ENCODE results near the gene EIF4A2. TPM values are rescaled to one million over a fixed set of nuclear protein-coding genes. Genes with fewer than 3 reads are reported as not detected.
"Not testable (repeated sequence)": the region's sequence is repeated elsewhere in the genome, so short reads cannot be mapped to it uniquely, and the experiment has no call there.

EIF4A2 gene
- total and polyA plus RNA-seq, 11 donors = 255 to 496 (median 358) TPM

DNA sequence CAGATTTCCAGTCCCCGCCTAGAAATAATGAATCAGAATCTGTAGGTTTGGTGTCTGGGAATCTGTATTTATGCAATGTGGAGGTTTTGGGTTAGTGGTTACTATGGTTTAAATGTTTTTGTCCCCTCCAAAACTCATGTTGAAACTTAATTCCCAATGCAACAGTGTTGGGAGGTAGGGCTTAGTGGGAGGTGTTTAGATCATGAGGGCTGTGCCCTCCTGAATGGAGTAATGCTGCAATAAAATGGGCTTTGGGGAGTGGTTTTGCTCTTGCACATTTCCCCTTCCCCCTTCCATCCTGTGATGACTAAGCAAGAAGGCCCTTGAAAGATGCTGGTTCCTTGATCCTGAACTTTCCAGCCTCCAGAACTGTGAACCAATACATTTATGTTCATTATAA is 32.1 kb downstream of the EIF4A2 start:
- no peak for ATAC-seq
- Histone ChIP-seq H3K4me1 (no peaks in the 10 kb centered on the region), H3K27me3 (peaks cover 0 to 4% (median 0%) of the 10 kb centered on the region in 9 donors), H3K27ac (no peak overlapping the region), H3K9me3 (no peaks in the 10 kb centered on the region), H3K4me3 (no peak overlapping the region), H3K36me3 (no peaks in the 10 kb centered on the region)
- TF ChIP-seq POLR2A (IDR thresholded peaks at IDR 0.05) = no peak
- TF ChIP-seq, protein P1, sequence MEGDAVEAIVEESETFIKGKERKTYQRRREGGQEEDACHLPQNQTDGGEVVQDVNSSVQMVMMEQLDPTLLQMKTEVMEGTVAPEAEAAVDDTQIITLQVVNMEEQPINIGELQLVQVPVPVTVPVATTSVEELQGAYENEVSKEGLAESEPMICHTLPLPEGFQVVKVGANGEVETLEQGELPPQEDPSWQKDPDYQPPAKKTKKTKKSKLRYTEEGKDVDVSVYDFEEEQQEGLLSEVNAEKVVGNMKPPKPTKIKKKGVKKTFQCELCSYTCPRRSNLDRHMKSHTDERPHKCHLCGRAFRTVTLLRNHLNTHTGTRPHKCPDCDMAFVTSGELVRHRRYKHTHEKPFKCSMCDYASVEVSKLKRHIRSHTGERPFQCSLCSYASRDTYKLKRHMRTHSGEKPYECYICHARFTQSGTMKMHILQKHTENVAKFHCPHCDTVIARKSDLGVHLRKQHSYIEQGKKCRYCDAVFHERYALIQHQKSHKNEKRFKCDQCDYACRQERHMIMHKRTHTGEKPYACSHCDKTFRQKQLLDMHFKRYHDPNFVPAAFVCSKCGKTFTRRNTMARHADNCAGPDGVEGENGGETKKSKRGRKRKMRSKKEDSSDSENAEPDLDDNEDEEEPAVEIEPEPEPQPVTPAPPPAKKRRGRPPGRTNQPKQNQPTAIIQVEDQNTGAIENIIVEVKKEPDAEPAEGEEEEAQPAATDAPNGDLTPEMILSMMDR (IDR thresholded peaks at IDR 0.05) = no peak
- DNase-seq = no peak
- 89 to 100% (median 91%) methylated on average over 1 of the region's 1 CpG for WGBS, 4 donors
- intact Hi-C loops (cut with DNase I) = loop anchor here in 3 of 10 donors (5.0 kb wide), 2 partner anchors 188 to 198 kb away; no protein-coding TSS in a partner anchor

DNA sequence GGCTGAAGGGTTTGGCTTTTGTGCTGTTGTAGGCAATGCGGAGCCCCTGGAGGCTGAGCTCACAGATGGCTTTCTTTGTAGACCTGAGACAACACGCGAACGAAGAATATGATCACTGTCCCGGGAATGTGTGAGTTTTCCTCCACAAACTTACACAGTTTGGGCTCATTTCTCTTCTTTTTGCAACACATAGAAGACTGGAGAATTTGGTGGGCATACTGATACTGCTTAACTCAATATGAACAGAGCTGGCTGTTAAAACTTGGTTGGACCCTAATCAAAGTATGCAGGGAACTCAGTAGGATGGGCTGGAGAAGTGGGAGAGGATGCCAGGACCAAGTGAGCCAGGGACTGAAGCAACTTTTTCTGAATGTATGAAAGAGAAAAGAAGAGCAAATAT is 35.1 kb downstream of the EIF4A2 start:
- WGBS, 4 donors = 92 to 94% (median 93%) methylated on average over 5 of the region's 5 CpGs
- TF ChIP-seq, protein P1 (IDR thresholded peaks at IDR 0.05) = no peak
- TF ChIP-seq POLR2A (IDR thresholded peaks at IDR 0.05) = no peak
- Histone ChIP-seq H3K4me3 (no peak overlapping the region), H3K4me1 (no peaks in the 10 kb centered on the region), H3K27ac (no peak overlapping the region), H3K9me3 (no peaks in the 10 kb centered on the region), H3K27me3 (peaks cover 0 to 5% (median 0%) of the 10 kb centered on the region in 9 donors), H3K36me3 (no peaks in the 10 kb centered on the region)
- ATAC-seq = no peak
- DNase-seq = no peak
- intact Hi-C loops (cut with DNase I) = loop anchor here in 3 of 10 donors (5.0 kb wide), 2 partner anchors 191 to 201 kb away; no protein-coding TSS in a partner anchor

DNA sequence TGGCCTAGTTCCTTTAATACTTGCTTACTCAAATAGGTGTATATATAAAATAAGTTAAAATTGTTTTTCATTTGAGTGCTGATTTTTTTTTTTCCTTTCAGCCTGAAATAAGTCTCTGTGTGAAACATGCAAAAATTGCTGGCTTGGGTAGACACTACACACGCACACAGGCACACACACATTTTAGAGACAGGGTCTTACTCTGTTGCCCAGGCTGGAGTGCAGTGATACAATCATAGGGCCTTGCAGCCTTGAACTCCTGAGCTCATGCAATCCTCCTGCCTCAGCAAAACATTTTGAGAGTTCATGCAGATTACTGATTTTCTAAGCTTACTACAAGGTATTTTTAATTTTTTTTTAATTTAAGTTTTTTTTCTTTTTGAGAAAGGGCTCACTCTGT is 35.6 kb downstream of the EIF4A2 start:
- Histone ChIP-seq H3K4me3 (no peak overlapping the region), H3K9me3 (no peaks in the 10 kb centered on the region), H3K4me1 (no peaks in the 10 kb centered on the region), H3K27ac (no peak overlapping the region), H3K27me3 (peaks cover 0 to 7% (median 0%) of the 10 kb centered on the region in 9 donors), H3K36me3 (no peaks in the 10 kb centered on the region)
- 86 to 97% (median 90%) methylated on average over 1 of the region's 1 CpG for WGBS, 4 donors
- intact Hi-C loops (cut with DNase I) = loop anchor here in 3 of 10 donors (5.0 kb wide), 2 partner anchors 192 to 202 kb away; no protein-coding TSS in a partner anchor
- ATAC-seq = no peak
- TF ChIP-seq POLR2A (IDR thresholded peaks at IDR 0.05) = no peak
- TF ChIP-seq, protein P1 (IDR thresholded peaks at IDR 0.05) = no peak
- no peak for DNase-seq

DNA sequence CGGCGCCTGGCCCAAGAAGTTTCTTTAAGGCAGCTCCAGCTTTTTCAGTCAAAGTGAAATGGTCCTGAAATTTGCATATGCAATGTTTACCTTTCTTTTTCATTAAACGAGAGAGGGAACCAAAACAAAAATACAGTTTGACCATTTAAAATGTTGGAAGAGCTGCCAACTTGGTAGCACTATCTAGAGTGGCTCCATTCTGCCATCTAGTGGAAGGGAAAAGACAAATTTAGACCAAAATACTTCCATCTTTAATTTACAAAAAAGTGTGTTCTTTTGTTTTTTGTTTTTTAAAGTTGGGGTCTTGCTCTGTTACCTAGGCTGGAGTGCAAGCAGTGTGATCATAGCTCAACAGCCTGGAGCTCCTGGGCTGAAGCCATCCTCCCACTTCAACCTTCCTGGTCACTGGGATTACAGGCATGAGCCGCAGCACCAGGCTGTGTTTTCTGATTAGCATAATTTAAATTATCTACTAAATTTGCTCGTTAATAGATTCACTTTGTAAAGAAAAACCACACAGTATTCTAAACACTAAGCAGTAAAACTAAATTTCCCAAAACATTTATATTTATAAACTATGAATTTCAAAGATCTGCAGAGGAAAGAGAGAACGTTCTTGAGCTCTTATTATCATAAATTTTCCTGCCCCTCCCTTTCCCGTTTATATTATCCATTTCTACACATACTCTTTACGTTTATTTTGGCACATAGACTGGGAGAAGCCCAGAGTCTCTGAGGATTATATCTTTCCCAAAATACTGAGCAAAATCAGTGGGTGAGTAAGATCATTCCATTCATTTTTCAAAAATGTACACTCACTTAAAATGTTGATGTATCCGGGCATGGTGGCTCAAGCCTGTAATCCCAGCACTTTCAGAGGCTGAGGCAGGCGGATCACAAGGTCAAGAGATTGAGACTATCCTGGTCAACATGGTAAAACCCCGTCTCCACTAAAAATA is 38.3 kb downstream of the EIF4A2 start:
- TF ChIP-seq POLR2A (IDR thresholded peaks at IDR 0.05) = no peak
- TF ChIP-seq, protein P1 (IDR thresholded peaks at IDR 0.05) = peak; percentile 52 to 77 (median 66)
- 41 to 48% (median 46%) methylated on average over 11 of the region's 11 CpGs for WGBS, 4 donors
- ATAC-seq (peak in 1 of 4 donors; percentile 47), DNase-seq (no peak)
- no peak overlapping the region for H3K27ac ChIP-seq
- peaks cover 0 to 34% (median 9%) of the 10 kb centered on the region in 9 donors for H3K27me3 ChIP-seq
- H3K4me3 ChIP-seq = no peak overlapping the region
- H3K4me1 ChIP-seq = peaks cover 0 to 15% (median 5%) of the 10 kb centered on the region in 12 donors
- no peaks in the 10 kb centered on the region for H3K9me3 ChIP-seq
- H3K36me3 ChIP-seq = no peaks in the 10 kb centered on the region
- intact Hi-C loops (cut with DNase I) = loop anchor here in 8 of 10 donors (1.0 to 5.0 kb wide), 4 partner anchors 204 to 209 kb away; partner anchors contain the start of gene AHSG (in 2 of the 8)

DNA sequence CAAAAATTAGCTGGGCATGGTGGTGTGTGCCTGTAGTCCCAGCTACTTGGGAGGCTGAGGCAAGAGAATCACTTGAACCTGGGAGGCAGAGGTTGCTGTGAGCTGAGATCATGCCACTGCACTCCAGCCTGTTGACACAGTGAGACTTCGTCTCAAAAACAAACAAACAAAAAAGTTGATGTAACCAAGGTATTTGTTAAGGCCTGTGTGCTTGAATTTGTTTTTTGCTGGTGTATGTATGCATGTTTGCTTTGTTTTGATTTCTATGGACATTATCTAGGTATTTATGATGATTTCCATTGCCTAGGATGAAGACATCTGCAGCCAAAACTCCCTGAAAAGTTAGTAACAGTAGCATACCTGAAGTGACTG is 39.0 kb downstream of the EIF4A2 start:
- intact Hi-C loops (cut with DNase I) = loop anchor here in 4 of 10 donors (5.0 kb wide), 2 partner anchors 205 to 210 kb away; partner anchors contain the start of gene AHSG (in 2 of the 4)

More for the DNA sequence above, 39.0 kb downstream of the EIF4A2 start:
- H3K36me3 ChIP-seq, H3K9me3 ChIP-seq, DNase-seq, H3K4me3 ChIP-seq, ATAC-seq, H3K27ac ChIP-seq: not testable (repeated sequence)
- peaks cover 0 to 35% (median 9%) of the 10 kb centered on the region in 9 donors for H3K27me3 ChIP-seq
- WGBS, 4 donors = 68 to 81% (median 73%) methylated on average over 1 of the region's 1 CpG
- peaks cover 0 to 17% (median 6%) of the 10 kb centered on the region in 12 donors for H3K4me1 ChIP-seq
